Activated CD4-positive, CD25-positive, alpha-beta regulatory T cell (primary cell): ENCODE measurements around the gene MAB21L2.

ENCODE experiments used
- DNase-seq, 4 experiments: peaks; one replicate each; lab custom pipeline; 2025; lab: John Stamatoyannopoulos, UW

Gene MAB21L2

DNA sequence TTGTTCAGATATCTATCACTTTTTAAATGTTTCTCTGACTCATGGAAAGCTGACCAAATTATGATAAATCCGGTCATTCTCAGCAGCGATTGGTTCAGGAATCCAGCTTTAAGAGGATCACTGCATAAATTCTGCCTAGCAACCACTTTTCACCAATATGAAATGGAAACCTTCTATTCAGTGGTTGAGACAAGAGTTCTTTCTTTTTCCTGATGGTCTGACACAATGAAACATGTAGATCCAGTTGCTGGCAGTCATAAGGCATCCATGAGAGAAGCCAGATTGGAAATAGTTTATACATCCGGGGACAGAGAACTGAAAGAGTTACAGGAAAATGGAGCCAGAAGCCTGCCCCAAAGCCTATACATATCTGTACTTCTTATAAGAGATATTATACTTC is 27.2 kb downstream of the MAB21L2 start:
- DNase-seq: no peak

DNA sequence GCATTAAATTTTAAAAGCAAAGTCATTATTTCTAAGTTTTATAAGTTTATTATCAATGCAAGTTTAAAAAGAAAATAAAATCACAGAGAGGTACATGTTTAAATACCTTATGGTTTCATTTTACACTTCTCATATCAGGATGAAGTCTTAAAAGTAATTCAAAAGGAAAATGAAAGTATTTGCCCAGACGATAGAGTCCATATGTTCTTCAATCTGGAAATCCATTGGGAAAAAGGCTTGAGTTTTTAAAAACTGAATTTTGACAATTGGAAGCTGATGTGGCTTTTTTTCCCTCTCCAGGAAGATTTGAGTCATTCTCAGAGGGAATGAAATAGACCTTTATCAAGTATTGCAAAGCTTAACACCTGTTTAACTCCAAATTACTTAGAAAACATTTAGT is 37.1 kb downstream of the MAB21L2 start:
- no peak for DNase-seq

DNA sequence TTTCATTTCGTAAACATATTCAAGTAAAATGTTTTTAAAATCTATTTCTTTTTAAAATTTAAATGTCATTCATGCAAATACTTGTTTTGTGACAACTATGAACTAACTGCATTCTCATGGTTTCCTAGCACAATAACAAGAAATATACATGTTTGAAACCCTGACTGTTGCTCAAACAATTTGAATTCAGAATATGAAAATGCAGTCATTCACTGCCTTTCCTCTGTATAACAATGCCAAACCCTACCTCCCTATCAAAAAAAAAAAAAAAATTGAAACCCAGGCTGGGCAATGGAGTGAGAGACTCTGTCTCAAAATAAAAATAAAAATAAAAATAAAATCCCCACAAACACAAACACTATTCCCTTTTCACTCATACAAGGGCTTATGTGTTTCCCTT is 42.1 kb downstream of the MAB21L2 start:
- DNase-seq: no peak

DNA sequence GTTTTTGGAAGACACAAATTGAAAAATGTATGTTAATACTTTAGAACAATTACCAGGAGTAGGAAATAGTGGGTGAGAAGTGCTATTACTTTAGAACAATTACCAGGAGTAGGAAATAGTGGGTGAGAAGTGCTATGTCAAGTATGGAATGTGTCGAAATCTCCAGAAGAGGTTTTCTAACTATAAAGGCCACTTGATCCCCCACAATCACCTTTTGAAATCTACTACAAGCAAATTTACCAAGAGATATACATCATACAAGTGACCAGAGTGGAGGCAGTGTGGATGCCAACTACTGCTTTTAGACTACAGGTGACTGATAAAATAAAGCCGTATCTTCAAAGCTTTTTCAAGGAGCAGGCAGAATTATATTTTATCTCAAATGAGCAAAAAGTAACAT is 43.1 kb downstream of the MAB21L2 start:
- no peak for DNase-seq

DNA sequence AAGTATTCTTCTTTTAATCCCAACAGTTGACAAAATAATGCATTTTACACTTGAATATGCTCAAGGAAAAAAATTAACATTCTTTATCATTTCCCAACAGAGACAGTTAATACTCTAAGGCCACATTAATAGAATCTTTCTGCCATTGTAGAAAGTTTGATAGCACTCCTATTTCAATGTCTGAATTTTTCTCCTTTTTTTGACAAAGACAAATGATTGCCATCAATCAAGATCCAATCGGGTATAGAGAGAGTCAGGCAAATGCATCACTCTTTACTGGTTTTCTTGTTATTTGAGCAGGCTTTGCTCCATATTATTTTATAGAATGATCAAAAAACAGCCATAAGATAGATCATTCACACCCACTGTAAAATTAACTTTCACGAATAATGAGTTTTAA is 46.1 kb downstream of the MAB21L2 start:
- no peak for DNase-seq

DNA sequence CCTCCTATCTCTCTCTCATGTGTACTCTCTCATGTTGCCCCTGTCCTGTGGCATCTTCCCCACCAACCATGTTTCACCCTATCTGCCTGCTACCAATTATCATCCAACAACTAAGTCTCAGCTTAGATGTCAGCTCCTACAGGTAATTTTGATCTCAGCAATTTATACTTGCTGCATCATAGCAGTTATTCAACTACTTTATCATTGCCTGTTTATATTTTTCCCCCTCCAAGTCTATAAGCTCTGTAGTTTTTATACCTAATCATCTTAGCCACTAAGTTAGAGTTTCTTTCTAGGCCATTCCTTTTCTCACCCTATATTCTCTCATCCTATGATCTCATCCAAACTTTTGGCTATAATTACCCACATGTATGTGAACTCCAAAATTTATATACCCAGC is 50.7 kb downstream of the MAB21L2 start:
- no peak for DNase-seq
